ENCODE data around the gene UFC1. TPM values are rescaled to one million over a fixed set of nuclear protein-coding genes. Genes with fewer than 3 reads are reported as not detected.

UFC1 gene
- total and polyA plus RNA-seq, 5 donors: 82.6 to 99.9 (median 90.6) TPM

GRCh38 chr1:161133220-161133740, 20.5 kb upstream of the UFC1 start:
- no peaks in the 10 kb centered on the region for H3K27me3 ChIP-seq (ENCODE audit: control insufficient read depth, insufficient read depth)
- 6% methylated on average over 11 of the region's 11 CpGs for WGBS
- H3K27ac ChIP-seq (ENCODE audit: low read length): peak overlapping the region; percentile 98
- DNase-seq: no peak
- H3K4me3 ChIP-seq (ENCODE audit: low read length): peak overlapping the region; percentile 86
- no peaks in the 10 kb centered on the region for H3K9me3 ChIP-seq (ENCODE audit: control insufficient read depth, low read length)
- no peaks in the 10 kb centered on the region for H3K4me1 ChIP-seq (ENCODE audit: control insufficient read depth, insufficient read depth, low read length)
- no peak for ATAC-seq
- intact Hi-C loops (cut with DNase I): loop anchor here in 3 of 4 donors (10.0 kb wide), 3 partner anchors 58 to 138 kb away; partner anchors contain the start of gene USF1 (in 1 of the 3)

- intact Hi-C loops (cut with DNase I): loop anchor here in 3 of 4 donors (10.0 kb wide), 3 partner anchors 63 to 143 kb away; partner anchors contain the start of gene USF1 (in 1 of the 3)
These were observed 15.9 kb upstream of the UFC1 start for GRCh38 chr1:161137881-161138280.

GRCh38 chr1:161138431-161138830, 15.3 kb upstream of the UFC1 start:
- intact Hi-C loops (cut with DNase I): loop anchor here in 3 of 4 donors (10.0 kb wide), 3 partner anchors 64 to 144 kb away; partner anchors contain the start of gene USF1 (in 1 of the 3)
- H3K27ac ChIP-seq (ENCODE audit: low read length): no peak overlapping the region
- WGBS: 62% methylated on average over 1 of the region's 1 CpG

More at GRCh38 chr1:161137881-161138280, 15.9 kb upstream of the UFC1 start:
- WGBS: 56% methylated on average over 3 of the region's 3 CpGs
- no peak overlapping the region for H3K27ac ChIP-seq (ENCODE audit: low read length)
- ATAC-seq: no peak
- DNase-seq: peak in 1 of 3 donors; percentile 9
- H3K4me1 ChIP-seq (ENCODE audit: control insufficient read depth, insufficient read depth, low read length): no peaks in the 10 kb centered on the region
- no peaks in the 10 kb centered on the region for H3K27me3 ChIP-seq (ENCODE audit: control insufficient read depth, insufficient read depth)
- H3K4me3 ChIP-seq (ENCODE audit: low read length): no peak overlapping the region
- H3K9me3 ChIP-seq (ENCODE audit: control insufficient read depth, low read length): no peaks in the 10 kb centered on the region

GRCh38 chr1:161139766-161140165, 14.0 kb upstream of the UFC1 start:
- Histone ChIP-seq H3K4me1 (ENCODE audit: control insufficient read depth, insufficient read depth, low read length) (no peaks in the 10 kb centered on the region), H3K9me3 (ENCODE audit: control insufficient read depth, low read length) (no peaks in the 10 kb centered on the region), H3K4me3 (ENCODE audit: low read length) (no peak overlapping the region), H3K27ac (ENCODE audit: low read length) (no peak overlapping the region), H3K27me3 (ENCODE audit: control insufficient read depth, insufficient read depth) (no peaks in the 10 kb centered on the region)
- intact Hi-C loops (cut with DNase I): loop anchor here in 3 of 4 donors (10.0 kb wide), 3 partner anchors 65 to 145 kb away; partner anchors contain the start of gene USF1 (in 1 of the 3)
- DNase-seq (no peak), ATAC-seq (peak; percentile 30 to 43)
- 28% methylated on average over 1 of the region's 1 CpG for WGBS

More at GRCh38 chr1:161138431-161138830, 15.3 kb upstream of the UFC1 start:
- DNase-seq (peak in 1 of 3 donors; percentile 6), ATAC-seq (no peak)
- Histone ChIP-seq H3K4me3 (ENCODE audit: low read length) (no peak overlapping the region), H3K4me1 (ENCODE audit: control insufficient read depth, insufficient read depth, low read length) (no peaks in the 10 kb centered on the region), H3K27me3 (ENCODE audit: control insufficient read depth, insufficient read depth) (no peaks in the 10 kb centered on the region), H3K9me3 (ENCODE audit: control insufficient read depth, low read length) (no peaks in the 10 kb centered on the region)

- 95% methylated on average over 29 of the region's 29 CpGs for WGBS
- H3K4me1 ChIP-seq (ENCODE audit: control insufficient read depth, insufficient read depth, low read length): no peaks in the 10 kb centered on the region
- peak in 1 of 2 donors; percentile 39 for ATAC-seq
- H3K27me3 ChIP-seq (ENCODE audit: control insufficient read depth, insufficient read depth): no peaks in the 10 kb centered on the region
- intact Hi-C loops (cut with DNase I): no loop called here
- no peak overlapping the region for H3K4me3 ChIP-seq (ENCODE audit: low read length)
- H3K9me3 ChIP-seq (ENCODE audit: control insufficient read depth, low read length): no peaks in the 10 kb centered on the region
- no peak overlapping the region for H3K27ac ChIP-seq (ENCODE audit: low read length)
- DNase-seq: peak in 1 of 3 donors; percentile 42
These were observed 12.9 kb upstream of the UFC1 start for GRCh38 chr1:161140755-161141400.

GRCh38 chr1:161145832-161146231, 7.9 kb upstream of the UFC1 start:
- ATAC-seq (no peak), DNase-seq (no peak)
- 79% methylated on average over 3 of the region's 3 CpGs for WGBS
- intact Hi-C loops (cut with DNase I): no loop called here
- no peak overlapping the region for H3K4me3 ChIP-seq (ENCODE audit: low read length)
- no peak overlapping the region for H3K27ac ChIP-seq (ENCODE audit: low read length)
- no peaks in the 10 kb centered on the region for H3K27me3 ChIP-seq (ENCODE audit: control insufficient read depth, insufficient read depth)
- H3K4me1 ChIP-seq (ENCODE audit: control insufficient read depth, insufficient read depth, low read length): no peaks in the 10 kb centered on the region
- H3K9me3 ChIP-seq (ENCODE audit: control insufficient read depth, low read length): no peaks in the 10 kb centered on the region

- no peaks in the 10 kb centered on the region for H3K27me3 ChIP-seq (ENCODE audit: control insufficient read depth, insufficient read depth)
- 21% methylated on average over 9 of the region's 9 CpGs for WGBS
- peaks cover 2% of the 10 kb centered on the region for H3K4me1 ChIP-seq (ENCODE audit: control insufficient read depth, insufficient read depth, low read length)
- intact Hi-C loops (cut with DNase I): no loop called here
- H3K27ac ChIP-seq (ENCODE audit: low read length): no peak overlapping the region
- ATAC-seq (no peak), DNase-seq (no peak)
- no peaks in the 10 kb centered on the region for H3K9me3 ChIP-seq (ENCODE audit: control insufficient read depth, low read length)
- H3K4me3 ChIP-seq (ENCODE audit: low read length): peak overlapping the region; percentile 93
These were observed 602 bp upstream of the UFC1 start for GRCh38 chr1:161153176-161153575.

- 82% methylated on average over 1 of the region's 1 CpG for WGBS
- no peak overlapping the region for H3K27ac ChIP-seq (ENCODE audit: low read length)
- ATAC-seq (no peak), DNase-seq (no peak)
- H3K4me3 ChIP-seq (ENCODE audit: low read length): no peak overlapping the region
- no peaks in the 10 kb centered on the region for H3K27me3 ChIP-seq (ENCODE audit: control insufficient read depth, insufficient read depth)
- no peaks in the 10 kb centered on the region for H3K9me3 ChIP-seq (ENCODE audit: control insufficient read depth, low read length)
- intact Hi-C loops (cut with DNase I): no loop called here
- peaks cover 4% of the 10 kb centered on the region for H3K4me1 ChIP-seq (ENCODE audit: control insufficient read depth, insufficient read depth, low read length)
These were observed 4.1 kb downstream of the UFC1 start for GRCh38 chr1:161157867-161158266.

GRCh38 chr1:161158316-161159010, 4.7 kb downstream of the UFC1 start:
- no peak for ATAC-seq
- intact Hi-C loops (cut with DNase I): no loop called here
- WGBS: 78% methylated on average over 9 of the region's 9 CpGs
- DNase-seq: no peak
- Histone ChIP-seq H3K4me1 (ENCODE audit: control insufficient read depth, insufficient read depth, low read length) (peaks cover 4% of the 10 kb centered on the region), H3K9me3 (ENCODE audit: control insufficient read depth, low read length) (no peaks in the 10 kb centered on the region), H3K27ac (ENCODE audit: low read length) (peak overlapping the region; percentile 68), H3K4me3 (ENCODE audit: low read length) (no peak overlapping the region), H3K27me3 (ENCODE audit: control insufficient read depth, insufficient read depth) (no peaks in the 10 kb centered on the region)

- Histone ChIP-seq H3K27me3 (ENCODE audit: control insufficient read depth, insufficient read depth) (no peaks in the 10 kb centered on the region), H3K4me1 (ENCODE audit: control insufficient read depth, insufficient read depth, low read length) (peaks cover 4% of the 10 kb centered on the region), H3K4me3 (ENCODE audit: low read length) (peak within 1 kb of the TSS; percentile 92), H3K27ac (ENCODE audit: low read length) (peak within 1 kb of the TSS; percentile 75), H3K9me3 (ENCODE audit: control insufficient read depth, low read length) (no peaks in the 10 kb centered on the region)
- DNase-seq (peak; percentile 94 to 98 (median 97)), ATAC-seq (peak; percentile 95)
- WGBS: 1% methylated on average over 60 of the region's 60 CpGs
- intact Hi-C loops (cut with DNase I): no loop called here
These were observed 5.5 kb downstream of the UFC1 start, which contains the start of gene USP21 for GRCh38 chr1:161159087-161159912. Gene USP21 (plus strand): TSS chr1:161159500. CDS start chr1:161160641, 1,141 bp downstream.

All from right cardiac atrium (tissue), 5 donors.